Loucy (cell line): ENCODE results near the gene KLF6.

ENCODE experiments used
- H2AFZ ChIP-seq: fragments of 200-600 bp; sonication (generic); 2 replicates; pipeline ENCODE4 v1.6.0; 2016; ENCODE audit warnings: antibody characterized with exemption, mild to moderate bottlenecking, low read length, moderate library complexity
- H3F3A ChIP-seq: fragments of 200-600 bp; 2 replicates; pipeline ENCODE4 v1.6.0; 2016; ENCODE audit warnings: antibody characterized with exemption, low read depth, mild to moderate bottlenecking
- H3K27me3 ChIP-seq: fragments of 200-600 bp; sonication (generic); 2 replicates; pipeline ENCODE4 v1.6.1; 2014; ENCODE audit warnings: low read length, mild to moderate bottlenecking; ENCODE audit not compliant: insufficient read depth, poor library complexity, severe bottlenecking
- H3K36me3 ChIP-seq: fragments of 200-600 bp; sonication (generic); 2 replicates; pipeline ENCODE4 v1.6.1; 2016; ENCODE audit warnings: low read length; ENCODE audit not compliant: insufficient read depth
- H3K4me1 ChIP-seq: fragments of 200-600 bp; sonication (generic); 2 replicates; pipeline ENCODE4 v1.5.1; 2014; ENCODE audit warnings: low read length, mild to moderate bottlenecking; ENCODE audit not compliant: insufficient read depth, poor library complexity, severe bottlenecking
- H3K4me2 ChIP-seq: fragments of 200-600 bp; sonication (generic); 2 replicates; pipeline ENCODE4 v1.6.0; 2014; ENCODE audit warnings: antibody characterized with exemption, low read length, low read depth, mild to moderate bottlenecking; ENCODE audit not compliant: poor library complexity, severe bottlenecking
- H3K4me3 ChIP-seq: fragments of 200-600 bp; sonication (generic); 2 replicates; pipeline ENCODE4 v1.5.1; 2014; ENCODE audit warnings: low read length, mild to moderate bottlenecking, mixed read lengths; ENCODE audit not compliant: poor library complexity, severe bottlenecking
- H3K79me2 ChIP-seq: fragments of 200-600 bp; sonication (generic); 2 replicates; pipeline ENCODE4 v1.6.1; 2014; ENCODE audit warnings: low read length; ENCODE audit not compliant: insufficient read depth
- H3K9ac ChIP-seq: fragments of 200-600 bp; sonication (generic); 2 replicates; pipeline ENCODE4 v1.6.0; 2014; ENCODE audit warnings: mild to moderate bottlenecking, low read depth, low read length, moderate library complexity; ENCODE audit not compliant: poor library complexity, severe bottlenecking
- H3K9me2 ChIP-seq: fragments of 200-600 bp; sonication (generic); replicated peaks from 2 replicates; pipeline ENCODE4 v1.6.1; 2016; ENCODE audit warnings: low read depth, low read length, mixed read lengths
- H3K9me3 ChIP-seq: fragments of 200-600 bp; sonication (generic); 2 replicates; pipeline ENCODE4 v1.6.1; 2014; ENCODE audit warnings: mild to moderate bottlenecking, antibody characterized with exemption, low read length, low read depth; ENCODE audit not compliant: insufficient read depth
- H4K20me1 ChIP-seq: fragments of 200-600 bp; sonication (generic); 2 replicates; pipeline ENCODE4 v1.6.0; 2014; ENCODE audit warnings: antibody characterized with exemption, low read length, mild to moderate bottlenecking; ENCODE audit not compliant: insufficient read depth, poor library complexity, severe bottlenecking
- EZH2phosphoT487 ChIP-seq: fragments of 200-600 bp; IDR thresholded peaks from 2 replicates; pipeline ENCODE4 v1.6.1; 2018; ENCODE audit warnings: antibody characterized with exemption, mild to moderate bottlenecking, moderate library complexity, borderline replicate concordance
- TF ChIP-seq, protein P1 (sequence below): fragments of 200-600 bp; sonication (generic); conservative IDR thresholded peaks from 2 replicates; pipeline ENCODE4 v1.5.1; 2014; ENCODE audit warnings: mild to moderate bottlenecking, antibody characterized with exemption, low read length

The KLF6 gene

GRCh38 chr10:3812141-3812540 lies 27.1 kb upstream of the KLF6 start:
- Histone ChIP-seq H3K9me2 (no peaks in the 10 kb centered on the region), H3K79me2 (no peaks in the 10 kb centered on the region), H3K27me3 (no peaks in the 10 kb centered on the region), H3K4me3 (no peak overlapping the region), H2AFZ (no peak overlapping the region), H4K20me1 (no peaks in the 10 kb centered on the region), H3K9me3 (no peaks in the 10 kb centered on the region), H3K9ac (no peak overlapping the region), H3F3A (no peaks in the 10 kb centered on the region), H3K4me1 (peaks cover 14% of the 10 kb centered on the region), H3K36me3 (no peaks in the 10 kb centered on the region), H3K4me2 (no peak overlapping the region)
- no peak for TF ChIP-seq EZH2phosphoT487
- TF ChIP-seq, protein P1, sequence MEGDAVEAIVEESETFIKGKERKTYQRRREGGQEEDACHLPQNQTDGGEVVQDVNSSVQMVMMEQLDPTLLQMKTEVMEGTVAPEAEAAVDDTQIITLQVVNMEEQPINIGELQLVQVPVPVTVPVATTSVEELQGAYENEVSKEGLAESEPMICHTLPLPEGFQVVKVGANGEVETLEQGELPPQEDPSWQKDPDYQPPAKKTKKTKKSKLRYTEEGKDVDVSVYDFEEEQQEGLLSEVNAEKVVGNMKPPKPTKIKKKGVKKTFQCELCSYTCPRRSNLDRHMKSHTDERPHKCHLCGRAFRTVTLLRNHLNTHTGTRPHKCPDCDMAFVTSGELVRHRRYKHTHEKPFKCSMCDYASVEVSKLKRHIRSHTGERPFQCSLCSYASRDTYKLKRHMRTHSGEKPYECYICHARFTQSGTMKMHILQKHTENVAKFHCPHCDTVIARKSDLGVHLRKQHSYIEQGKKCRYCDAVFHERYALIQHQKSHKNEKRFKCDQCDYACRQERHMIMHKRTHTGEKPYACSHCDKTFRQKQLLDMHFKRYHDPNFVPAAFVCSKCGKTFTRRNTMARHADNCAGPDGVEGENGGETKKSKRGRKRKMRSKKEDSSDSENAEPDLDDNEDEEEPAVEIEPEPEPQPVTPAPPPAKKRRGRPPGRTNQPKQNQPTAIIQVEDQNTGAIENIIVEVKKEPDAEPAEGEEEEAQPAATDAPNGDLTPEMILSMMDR, result no peak

- H3K27me3 ChIP-seq, result no peaks in the 10 kb centered on the region
- no peaks in the 10 kb centered on the region for H3K9me3 ChIP-seq
- H3K4me2 ChIP-seq, result peak overlapping the region; percentile 25
- no peak overlapping the region for H3K4me3 ChIP-seq
- no peak overlapping the region for H3K9ac ChIP-seq
- H3F3A ChIP-seq, result no peaks in the 10 kb centered on the region
- H3K4me1 ChIP-seq, result peaks cover 19% of the 10 kb centered on the region
- H3K9me2 ChIP-seq, result no peaks in the 10 kb centered on the region
- H3K36me3 ChIP-seq, result no peaks in the 10 kb centered on the region
- H3K79me2 ChIP-seq, result no peaks in the 10 kb centered on the region
- no peak for TF ChIP-seq EZH2phosphoT487
- TF ChIP-seq, protein P1, result no peak
- peak overlapping the region; percentile 62 for H2AFZ ChIP-seq
- H4K20me1 ChIP-seq, result no peaks in the 10 kb centered on the region
Observed at GRCh38 chr10:3811291-3811870, 26.4 kb upstream of the KLF6 start.

- H3K4me1 ChIP-seq, result peaks cover 39% of the 10 kb centered on the region
- no peaks in the 10 kb centered on the region for H3K9me3 ChIP-seq
- TF ChIP-seq, protein P1, result no peak
- no peak for TF ChIP-seq EZH2phosphoT487
Observed at GRCh38 chr10:3808689-3809199, 23.7 kb upstream of the KLF6 start.

More at GRCh38 chr10:3808689-3809199, 23.7 kb upstream of the KLF6 start:
- H3K79me2 ChIP-seq, result no peaks in the 10 kb centered on the region
- no peaks in the 10 kb centered on the region for H3K36me3 ChIP-seq
- no peaks in the 10 kb centered on the region for H3F3A ChIP-seq
- no peaks in the 10 kb centered on the region for H3K27me3 ChIP-seq
- H2AFZ ChIP-seq, result no peak overlapping the region
- no peak overlapping the region for H3K4me2 ChIP-seq
- H3K9me2 ChIP-seq, result no peaks in the 10 kb centered on the region
- no peaks in the 10 kb centered on the region for H4K20me1 ChIP-seq
- H3K4me3 ChIP-seq, result no peak overlapping the region
- H3K9ac ChIP-seq, result no peak overlapping the region
